NCI-H146 treated with DMSO at 0.1 percent for 48 hours (cell line): ENCODE results near the gene MRPS16.
A peak's percentile ranks its signal among the peaks of the same experiment; 100 is the strongest.
"Not testable (repeated sequence)": the region's sequence is repeated elsewhere in the genome, so short reads cannot be mapped to it uniquely, and the experiment has no call there.

Experiments used
- DNase-seq: peaks from one replicate; lab custom pipeline; 2025; ENCODE audit not compliant: unreplicated experiment; lab: John Stamatoyannopoulos, UW

The MRPS16 gene

DNA sequence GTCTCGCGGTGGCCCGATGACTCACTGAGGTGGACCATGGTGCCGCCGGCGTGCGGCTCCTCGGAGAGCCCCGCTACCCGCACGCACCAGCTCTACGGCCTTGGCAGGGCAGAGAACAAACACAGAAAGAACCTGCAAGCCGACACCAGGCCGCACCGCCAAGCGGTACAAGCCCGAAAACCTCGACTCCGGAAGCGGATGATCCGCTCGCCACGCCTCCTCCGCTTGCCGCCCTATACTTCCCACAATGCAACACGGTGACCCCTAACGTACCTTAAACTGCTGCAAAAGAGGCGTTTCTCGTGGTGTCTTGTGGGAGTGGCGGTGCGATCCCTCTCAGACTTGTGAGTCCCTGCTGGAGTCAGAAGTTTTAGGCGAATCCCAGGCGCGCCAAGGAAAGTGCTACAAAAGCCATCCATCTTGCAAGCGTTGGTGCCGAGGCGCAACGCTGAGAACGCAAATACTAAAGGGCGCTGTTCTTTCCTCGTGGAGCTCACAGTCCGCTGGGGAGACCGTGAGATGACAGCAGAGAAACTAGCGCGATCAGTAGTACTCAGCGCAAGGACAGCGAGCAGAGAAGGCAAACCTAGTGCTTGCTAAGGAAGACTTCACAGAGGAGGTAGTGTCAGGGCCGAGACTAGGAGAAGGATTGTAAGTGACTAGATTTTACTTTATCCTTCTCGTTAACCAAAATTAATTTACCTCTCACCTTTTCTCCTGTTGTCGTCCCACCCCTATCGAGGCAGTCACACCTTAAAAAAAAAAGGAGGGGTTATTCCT is at the start of gene MRPS16:
Gene MRPS16 (minus strand): TSS at position 200 of the 780 bp plus-strand sequence. CDS start 162 bp downstream, at position 38.
- peak; percentile 95 for DNase-seq

DNA sequence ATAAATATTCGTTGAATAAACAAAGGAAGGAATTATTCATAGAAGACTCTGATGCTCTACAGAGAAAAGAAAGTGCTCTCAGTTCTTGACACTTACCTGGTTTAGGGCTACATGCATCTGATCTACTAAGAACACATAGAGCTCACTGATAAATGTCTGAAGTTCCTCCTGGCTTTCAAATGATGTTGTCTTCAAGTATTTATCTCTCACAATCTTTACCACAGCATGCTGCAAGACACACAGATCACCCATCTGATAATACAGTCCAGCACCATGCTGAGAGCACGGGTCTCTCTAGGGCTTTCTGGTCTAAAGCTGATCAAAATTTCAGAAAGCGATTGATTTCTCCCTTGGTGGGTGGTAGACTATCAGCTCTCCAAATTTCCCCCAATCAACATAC is 44.5 kb upstream of the MRPS16 start:
- no peak for DNase-seq

DNA sequence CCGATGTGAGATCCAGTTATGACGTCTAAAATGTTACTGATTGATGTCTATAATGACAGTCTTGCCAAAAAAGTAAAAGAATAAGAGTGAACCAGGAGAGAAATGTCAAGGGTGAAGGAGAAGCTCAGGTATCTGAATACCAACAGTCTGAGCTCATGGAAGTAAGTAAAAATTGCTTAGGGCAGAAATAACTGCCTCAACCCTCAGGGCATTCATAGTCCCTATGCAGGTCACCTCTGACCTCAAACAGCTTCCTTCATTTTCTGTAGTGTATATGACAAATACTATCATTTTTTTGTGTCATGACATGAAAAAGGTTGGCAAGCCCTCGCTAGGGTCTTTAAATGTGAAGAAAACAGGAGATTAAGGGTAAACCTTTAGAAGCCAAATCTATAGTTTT is 41.0 kb upstream of the MRPS16 start:
- DNase-seq, result no peak

DNA sequence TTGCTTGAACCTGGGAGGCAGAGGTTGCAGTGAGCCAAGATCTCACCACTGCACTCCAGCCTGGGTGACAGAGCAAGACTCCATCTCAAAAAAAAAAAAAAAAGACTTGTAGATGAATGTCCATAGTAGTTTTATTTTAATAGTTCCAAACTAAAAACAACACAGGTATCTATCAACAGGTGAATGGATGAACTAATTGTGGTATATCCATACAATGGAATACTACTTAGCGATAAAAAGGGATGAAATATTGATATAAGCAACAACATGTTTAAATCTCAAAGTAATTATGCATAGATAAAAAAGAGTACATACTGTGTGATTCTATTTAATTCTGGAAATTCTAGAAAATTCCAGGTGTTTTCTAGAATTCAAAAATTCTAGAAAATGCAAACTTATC is 37.5 kb upstream of the MRPS16 start:
- DNase-seq, result no peak

DNA sequence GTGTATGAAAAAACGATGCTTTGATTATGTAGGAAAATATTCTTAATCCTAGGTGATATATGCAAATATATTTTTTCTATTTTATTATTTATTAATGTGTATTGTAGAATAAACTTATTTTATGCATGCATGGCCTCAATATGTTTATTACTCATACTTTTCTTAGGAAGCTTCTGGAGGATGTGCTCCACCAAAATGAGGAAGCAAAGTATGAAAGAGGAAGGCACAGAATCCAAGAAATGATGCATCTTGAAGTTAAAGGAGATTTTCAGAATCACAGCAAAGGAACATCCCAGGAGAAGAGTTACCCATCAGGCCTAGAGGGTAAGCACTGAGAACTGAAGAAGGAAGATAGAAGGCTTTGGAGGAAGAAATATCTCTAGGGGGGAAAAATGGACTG is 35.0 kb upstream of the MRPS16 start:
- DNase-seq, result no peak

DNA sequence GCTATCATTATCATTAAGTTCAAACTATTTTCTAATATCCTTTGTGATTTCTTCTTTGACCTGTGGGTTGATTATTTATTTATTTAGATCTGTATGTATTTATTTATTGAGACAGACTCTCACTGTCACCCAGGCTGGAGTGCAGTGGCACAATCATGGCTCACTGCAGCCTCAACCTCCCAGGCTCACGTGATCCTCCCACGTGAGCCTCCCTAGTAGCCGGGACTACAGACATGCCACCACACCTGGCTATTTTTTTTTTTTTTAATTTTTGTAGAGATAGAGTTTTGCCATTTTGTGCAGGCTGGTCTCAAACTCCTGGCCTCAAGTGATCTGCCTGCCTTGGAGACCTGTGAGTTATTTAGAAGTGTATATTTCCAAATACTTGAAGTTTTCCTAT is 28.7 kb upstream of the MRPS16 start:
- DNase-seq, result no peak

DNA sequence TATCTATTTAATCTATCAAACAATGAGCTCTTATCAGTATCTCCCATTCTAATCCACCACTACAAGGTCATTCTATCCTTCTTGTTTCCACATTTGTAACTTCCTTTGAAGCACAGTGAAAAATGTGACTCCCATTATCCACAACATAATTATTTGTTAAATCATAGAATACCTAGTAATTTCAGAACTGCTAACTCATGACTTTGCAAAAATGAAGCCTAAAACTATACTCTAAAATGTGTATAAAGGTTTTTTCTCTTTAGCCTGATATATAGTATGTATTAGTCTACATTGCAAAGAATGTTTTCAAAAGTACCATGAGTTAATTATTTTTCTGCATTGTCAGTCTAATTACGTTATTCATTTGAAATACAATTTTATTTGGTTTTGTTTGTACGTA is 12.0 kb upstream of the MRPS16 start:
- no peak for DNase-seq

DNA sequence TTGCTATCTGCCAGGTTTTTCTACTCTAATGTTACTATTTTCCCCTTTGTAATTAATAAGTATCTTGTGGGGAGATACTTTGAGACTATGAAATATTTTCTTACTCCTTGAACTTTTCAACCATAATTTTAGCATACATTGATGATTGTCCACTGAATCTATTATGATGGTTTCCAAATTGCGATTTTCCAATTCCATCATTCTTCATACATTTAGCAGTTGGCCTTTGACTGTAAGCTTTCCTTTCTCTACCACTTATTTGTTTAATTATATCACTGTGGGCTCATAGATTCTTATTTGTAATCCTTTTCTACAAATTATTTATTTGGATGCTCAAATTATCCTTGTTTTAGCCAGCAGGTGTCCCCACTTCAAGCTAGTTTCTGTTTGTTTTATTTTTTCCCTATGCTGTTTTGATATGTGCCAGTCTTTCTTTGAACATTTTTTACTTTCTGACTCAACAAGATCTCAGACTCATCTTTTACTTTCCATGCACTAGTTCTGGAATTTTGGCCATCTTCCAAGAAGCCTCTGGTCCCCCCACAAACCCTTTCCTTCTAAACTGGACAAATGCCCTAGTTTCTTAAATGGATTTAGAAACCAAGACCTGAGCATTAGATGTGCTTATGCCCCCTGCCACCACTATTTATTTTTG is 11.4 kb upstream of the MRPS16 start:
- DNase-seq, result no peak

DNA sequence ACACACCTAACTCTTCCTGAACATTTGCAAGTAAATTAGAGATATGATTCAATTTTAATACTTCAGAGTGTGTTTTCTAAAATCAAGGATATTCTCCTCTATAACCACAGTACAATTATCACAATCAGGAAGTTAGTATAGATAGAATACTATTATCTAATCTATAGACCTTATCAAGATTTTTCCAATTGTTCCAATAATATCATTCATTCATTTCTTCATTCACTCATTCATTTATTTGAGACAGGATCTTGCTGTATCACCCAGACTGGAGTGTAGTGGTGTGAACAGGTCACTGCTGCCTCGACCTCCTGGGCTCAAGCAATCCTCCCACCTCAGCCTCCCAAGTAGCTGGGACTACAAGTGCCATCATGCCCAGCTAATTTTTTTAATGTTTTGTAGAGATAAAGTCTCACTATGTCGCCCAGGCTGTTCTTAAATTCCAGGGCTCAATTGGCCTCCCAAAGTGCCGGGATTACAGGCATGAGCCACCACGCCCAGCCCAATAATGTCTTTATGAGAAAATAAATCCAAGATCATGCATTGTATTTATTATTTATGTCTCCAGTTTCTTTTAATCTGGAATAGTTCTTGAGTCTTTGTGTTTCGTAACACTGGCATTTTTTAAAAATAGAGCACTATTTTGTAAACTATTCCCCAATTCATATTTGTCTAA is 10.6 kb upstream of the MRPS16 start:
- no peak for DNase-seq

DNA sequence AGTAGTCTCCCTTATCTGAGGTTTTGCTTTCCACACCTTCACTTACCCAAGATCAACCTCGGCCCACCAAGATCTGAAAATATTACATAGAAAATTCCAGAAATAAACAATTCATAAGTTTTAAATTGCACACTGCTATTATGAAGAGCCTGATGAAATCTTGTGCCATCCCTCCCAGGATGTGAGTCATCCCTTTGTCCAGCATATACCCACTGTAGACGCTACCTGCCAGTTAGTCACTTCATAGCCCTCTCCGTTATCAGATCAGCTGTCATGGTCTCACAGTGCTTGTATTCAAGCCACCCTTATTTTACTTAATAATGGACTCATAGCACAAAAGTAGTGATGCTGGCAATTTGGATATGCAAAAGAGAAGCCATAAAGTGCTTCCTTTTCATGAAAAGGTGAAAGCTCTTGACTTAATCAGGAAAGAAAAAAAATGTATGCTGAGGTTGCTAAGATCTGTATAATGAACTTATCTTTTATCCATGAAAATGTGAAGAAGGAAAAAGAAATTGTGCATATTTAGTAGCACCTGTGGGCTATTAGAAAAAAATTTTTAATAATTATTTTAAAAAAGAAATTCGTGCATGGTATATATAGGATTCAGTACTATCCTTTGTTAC is 9.8 kb upstream of the MRPS16 start:
- no peak for DNase-seq

DNA sequence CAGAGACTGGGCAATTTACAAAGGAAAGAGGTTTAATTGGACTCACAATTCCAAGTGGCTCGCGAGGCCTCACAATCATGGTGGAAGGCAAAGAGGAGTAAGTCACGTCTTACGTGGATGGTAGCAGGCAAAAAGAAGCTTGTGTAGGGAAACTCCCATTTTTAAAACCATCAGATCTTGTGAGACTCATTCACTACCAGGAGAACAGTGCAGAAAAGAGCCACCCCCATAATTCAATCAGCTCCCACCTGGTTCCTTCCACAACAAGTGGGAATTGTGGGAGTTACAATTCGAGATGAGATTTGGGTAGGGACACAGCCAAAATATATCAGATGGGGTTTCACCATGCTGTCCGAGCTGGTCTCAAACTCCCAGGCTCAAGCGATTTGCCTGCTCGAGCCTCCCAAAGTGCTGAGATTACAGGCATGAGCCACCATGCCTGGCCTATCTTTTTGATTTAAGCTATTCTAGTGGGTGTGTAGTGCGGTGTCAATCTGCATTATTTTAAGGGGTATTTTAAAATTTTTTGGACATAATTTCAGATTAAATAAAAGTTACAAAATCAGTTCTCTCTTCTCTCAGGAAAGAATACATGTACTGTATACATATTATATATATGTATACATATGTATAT is 9.0 kb upstream of the MRPS16 start:
- DNase-seq, result no peak

DNA sequence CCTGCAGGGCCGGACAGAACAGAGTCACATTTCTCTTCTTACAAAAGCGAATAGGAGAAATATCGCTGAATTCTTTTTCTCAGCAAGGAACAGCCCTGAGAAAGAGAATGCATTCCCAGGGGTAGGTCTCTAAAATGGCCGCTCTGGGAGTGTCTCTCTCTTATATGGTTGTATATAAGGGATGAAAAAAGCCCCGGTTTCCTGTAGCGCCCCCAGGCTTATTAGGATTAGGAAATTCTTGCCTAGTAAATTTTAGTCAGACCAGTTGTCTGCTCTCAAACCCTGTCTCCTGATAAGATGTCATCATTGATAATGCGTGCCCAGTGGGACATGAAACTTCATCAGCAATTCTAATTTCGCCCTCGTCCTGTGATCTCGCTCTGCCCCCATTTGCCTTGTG is 6.2 kb upstream of the MRPS16 start:
- not testable (repeated sequence) for DNase-seq

DNA sequence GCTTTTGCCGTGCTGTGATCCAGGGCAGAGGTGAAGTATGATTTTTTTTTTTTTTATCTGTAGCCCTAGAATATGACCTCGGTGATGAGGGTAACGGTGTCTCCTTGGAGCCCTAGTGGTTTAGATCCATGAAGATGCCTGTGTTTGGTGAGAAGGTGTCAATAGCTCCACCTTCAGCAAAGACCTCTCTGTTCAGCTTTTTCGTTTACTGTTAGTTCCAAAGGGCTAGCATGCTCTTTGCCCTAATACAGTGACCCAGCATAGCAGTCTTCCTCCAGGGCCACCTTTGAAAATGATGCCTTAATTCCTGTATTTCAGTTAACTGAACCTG is 746 bp upstream of the MRPS16 start:
- DNase-seq, result no peak

DNA sequence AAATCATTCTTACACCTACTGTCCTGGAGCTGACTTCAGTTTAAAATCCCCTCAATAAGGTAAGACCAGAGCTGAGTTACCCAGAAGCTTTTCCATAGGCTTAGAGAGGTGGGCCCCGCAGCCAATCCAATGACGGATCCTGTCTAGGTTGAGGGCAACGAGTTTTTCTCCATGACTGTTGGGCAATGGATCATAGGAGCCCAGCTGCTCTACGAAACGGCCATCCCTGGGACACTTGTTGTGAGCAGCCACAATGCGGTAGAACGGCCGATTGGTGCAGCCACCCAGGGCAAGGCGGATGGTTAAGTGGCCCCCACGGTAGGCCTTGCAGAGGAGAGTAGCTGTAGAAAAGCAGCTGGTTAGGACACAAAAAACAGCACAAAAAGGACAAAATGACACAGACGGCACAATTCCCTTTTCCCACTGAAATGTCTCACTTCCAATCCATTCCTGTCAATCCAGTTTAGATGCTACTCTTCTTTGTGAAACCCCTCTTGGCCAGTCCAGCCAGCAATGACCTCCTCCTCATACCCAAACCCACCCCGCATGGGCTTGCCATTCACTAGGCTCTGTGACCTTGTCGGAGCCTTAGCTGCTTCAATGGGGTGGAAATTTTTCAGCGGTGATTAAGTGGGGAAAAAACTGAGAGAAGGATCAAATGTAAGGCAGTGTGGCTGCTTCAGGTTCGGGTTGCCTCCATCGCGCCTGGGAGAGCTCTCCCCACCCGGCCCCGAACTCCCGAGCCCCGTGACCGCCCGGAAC is 580 bp downstream of the MRPS16 start:
- DNase-seq, result no peak

DNA sequence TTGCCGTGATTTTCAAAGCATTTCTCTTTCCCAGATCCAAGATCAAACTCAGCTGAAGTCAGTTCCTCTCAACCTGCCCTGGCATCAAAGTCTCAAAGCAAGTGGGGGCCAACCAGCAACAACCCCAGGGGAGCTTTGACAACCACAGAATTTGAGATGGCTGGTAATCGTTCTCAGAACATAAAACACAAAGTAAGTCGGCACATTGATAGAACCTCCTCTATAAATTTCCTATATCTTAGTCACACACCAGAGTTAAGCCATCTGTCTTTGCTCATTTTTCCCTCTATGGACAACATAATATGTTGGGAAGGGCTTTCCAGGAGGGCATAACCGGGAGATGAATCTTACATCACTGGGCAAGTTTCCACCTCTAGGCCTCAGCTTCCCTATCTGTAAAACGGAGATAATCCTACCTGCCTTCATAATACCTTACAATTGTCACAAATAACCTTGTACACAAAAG is 4.2 kb downstream of the MRPS16 start:
- no peak for DNase-seq

DNA sequence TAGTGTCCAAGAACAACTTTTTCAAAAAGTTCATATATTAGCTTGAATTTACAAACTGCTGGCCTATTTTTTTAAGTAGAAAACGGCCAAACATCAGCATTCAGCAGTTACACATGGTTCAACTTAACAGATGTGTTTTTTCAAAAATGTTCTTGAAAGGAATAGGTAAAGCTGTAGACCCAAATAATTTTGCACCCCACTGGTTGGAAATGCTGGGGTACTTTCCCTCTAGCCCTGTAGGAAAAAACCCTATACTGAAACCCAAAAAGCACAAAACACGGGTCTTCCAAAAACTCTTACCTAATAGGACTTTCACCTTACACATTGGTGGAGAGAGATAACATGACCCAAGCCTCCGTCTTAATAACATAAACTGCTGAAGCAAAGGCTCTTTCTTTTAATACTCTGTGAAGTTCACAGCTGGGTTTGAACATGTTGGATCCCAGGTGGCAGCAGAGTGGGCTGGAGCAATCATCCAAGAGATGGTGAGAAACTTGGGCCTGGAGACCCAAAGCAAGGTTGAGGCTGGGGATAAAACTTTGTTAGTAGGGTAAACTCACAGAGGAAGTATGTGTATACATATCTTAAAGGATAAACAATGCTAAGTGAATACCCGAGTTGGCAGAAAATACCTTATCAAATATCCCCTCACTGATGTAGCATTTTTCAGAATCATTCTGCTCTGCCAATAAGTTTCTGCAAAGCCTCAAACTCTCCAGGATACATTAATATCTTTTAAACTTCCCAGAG is 4.8 kb downstream of the MRPS16 start:
- no peak for DNase-seq

DNA sequence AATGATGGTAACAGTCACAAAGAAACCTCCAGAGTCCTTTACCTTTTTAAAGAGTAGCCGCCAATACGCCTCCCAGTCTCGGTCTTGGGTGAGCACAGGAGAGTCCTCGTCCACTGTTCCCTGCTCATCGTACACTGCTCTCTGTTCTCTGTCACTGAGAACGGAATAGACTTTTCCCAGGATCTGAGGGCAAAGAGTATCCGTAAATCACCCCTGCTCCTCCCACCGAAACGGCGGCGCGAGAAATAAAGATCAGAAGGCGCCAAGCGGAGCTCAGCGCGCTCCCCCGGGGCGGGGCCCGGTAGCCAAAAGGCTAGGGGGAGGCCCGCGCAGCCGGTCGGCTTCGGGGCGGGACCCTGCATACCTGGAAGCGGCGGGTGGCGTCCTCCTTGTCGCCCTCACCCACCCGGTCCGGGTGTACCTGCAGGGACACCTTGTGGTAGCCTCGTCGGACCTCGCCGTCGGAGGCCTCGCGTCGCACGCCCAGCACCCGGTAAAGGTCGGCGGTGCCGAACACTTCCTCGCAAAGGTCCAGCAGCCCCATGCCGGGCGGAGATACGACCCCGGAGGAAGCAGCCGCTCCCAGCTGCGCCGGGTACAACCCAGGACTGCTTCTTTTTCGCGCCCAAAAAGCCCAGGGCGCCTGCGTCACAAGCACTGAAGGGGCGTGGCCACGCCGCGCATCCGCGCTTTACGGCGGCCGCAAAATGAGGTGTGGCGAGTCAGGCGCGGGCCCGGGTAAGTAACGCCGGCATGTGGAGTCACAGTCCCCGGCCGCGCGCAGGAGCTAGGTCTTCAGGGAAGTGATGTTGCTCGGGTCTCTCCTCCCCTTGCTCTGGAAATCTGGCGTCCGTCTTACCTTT is 5.6 kb downstream of the MRPS16 start, which contains the start of gene DNAJC9:
Gene DNAJC9 (minus strand): TSS at position 610 of the 863 bp plus-strand sequence. CDS start 66 bp downstream, at position 544.
- peak; percentile 88 for DNase-seq

DNA sequence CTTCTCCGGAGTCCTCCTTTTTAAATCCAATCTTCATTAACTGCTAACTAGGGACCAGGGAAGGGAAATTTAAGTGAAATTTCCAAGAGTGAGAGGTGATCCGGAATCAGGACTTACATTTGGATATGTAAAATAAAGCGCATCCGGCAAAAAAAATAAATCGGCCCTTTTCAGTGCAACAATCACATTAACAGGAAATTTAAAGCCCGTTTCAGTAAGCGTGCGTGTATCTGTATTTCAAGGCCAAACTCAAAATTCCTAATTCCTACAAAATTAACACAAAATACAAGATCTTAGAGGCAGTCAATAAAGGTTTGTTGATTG is 6.2 kb downstream of the MRPS16 start:
- no peak for DNase-seq
